GM23338 (cell line): Measurements from ENCODE around the gene CFL2. TPM values are rescaled to one million over a fixed set of nuclear protein-coding genes. Genes with fewer than 3 reads are reported as not detected.

ENCODE experiments used
- ATAC-seq: fragments of 200-7000 bp; cut with Tn5 transposase; 3 replicates; pipeline ENCODE4 v1.9.1; 2020
- DNase-seq: peaks from one replicate; pipeline ENCODE4 v3.0.0-alpha.2; 2015; ENCODE audit warnings: low spot score
- H2AFZ ChIP-seq: fragments of 200-600 bp; sonication (generic); 2 replicates; pipeline ENCODE4 v1.8.0; 2016; ENCODE audit warnings: antibody characterized with exemption, mild to moderate bottlenecking, moderate library complexity
- H3F3A ChIP-seq: fragments of 200-600 bp; sonication (generic); replicated peaks from 2 replicates; pipeline ENCODE4 v1.8.0; 2017; ENCODE audit warnings: antibody characterized with exemption, mixed run types, low read depth
- H3K27ac ChIP-seq: fragments of 200-600 bp; sonication (generic); 2 replicates; pipeline ENCODE4 v1.6.1; 2016; ENCODE audit warnings: low read depth
- H3K27me3 ChIP-seq: fragments of 200-600 bp; sonication (generic); 2 replicates; pipeline ENCODE4 v1.8.0; 2016; ENCODE audit warnings: mild to moderate bottlenecking, mixed run types, moderate library complexity; ENCODE audit not compliant: insufficient read depth
- H3K36me3 ChIP-seq: fragments of 200-600 bp; sonication (generic); 2 replicates; pipeline ENCODE4 v1.8.0; 2016; ENCODE audit warnings: mild to moderate bottlenecking; ENCODE audit not compliant: insufficient read depth
- H3K4me1 ChIP-seq: fragments of 200-600 bp; sonication (generic); 2 replicates; pipeline ENCODE4 v1.8.0; 2016; ENCODE audit warnings: mild to moderate bottlenecking, moderate library complexity; ENCODE audit not compliant: insufficient read depth
- H3K4me2 ChIP-seq: fragments of 200-600 bp; sonication (generic); 2 replicates; pipeline ENCODE4 v1.7.1; 2017; ENCODE audit warnings: mixed run types
- H3K4me3 ChIP-seq: fragments of 200-600 bp; sonication (generic); 2 replicates; pipeline ENCODE4 v1.6.1; 2016; ENCODE audit warnings: mixed run types
- H3K79me2 ChIP-seq: fragments of 200-600 bp; sonication (generic); replicated peaks from 2 replicates; pipeline ENCODE4 v1.8.0; 2017; ENCODE audit warnings: mild to moderate bottlenecking; ENCODE audit not compliant: insufficient read depth
- H3K9me2 ChIP-seq: fragments of 200-600 bp; sonication (generic); 2 replicates; pipeline ENCODE4 v1.8.0; 2017; ENCODE audit not compliant: insufficient read depth
- H4K20me1 ChIP-seq: fragments of 200-600 bp; sonication (generic); replicated peaks from 2 replicates; pipeline ENCODE4 v1.8.0; 2017; ENCODE audit warnings: mild to moderate bottlenecking; ENCODE audit not compliant: insufficient read depth
- H3K27ac Mint-ChIP-seq: 2 replicates; pipeline ENCODE4 v1.8.0; 2020; ENCODE audit warnings: inconsistent platforms, mild to moderate bottlenecking, moderate library complexity, mixed read lengths
- H3K27me3 Mint-ChIP-seq: 3 replicates; pipeline ENCODE4 v1.8.0; 2022; ENCODE audit warnings: low read depth, mild to moderate bottlenecking, moderate library complexity, mixed read lengths, inconsistent platforms; ENCODE audit not compliant: insufficient read depth, poor library complexity
- H3K36me3 Mint-ChIP-seq: 3 replicates; pipeline ENCODE4 v1.8.0; 2021; ENCODE audit warnings: low read depth, mild to moderate bottlenecking, inconsistent platforms, moderate library complexity, mixed read lengths
- H3K4me1 Mint-ChIP-seq: 3 replicates; pipeline ENCODE4 v1.8.0; 2020; ENCODE audit warnings: mild to moderate bottlenecking, inconsistent platforms, mixed read lengths
- H3K4me3 Mint-ChIP-seq: 3 replicates; pipeline ENCODE4 v1.8.0; 2021; ENCODE audit warnings: moderate library complexity, mild to moderate bottlenecking, inconsistent platforms, mixed read lengths
- H3K9me3 Mint-ChIP-seq: 3 replicates; pipeline ENCODE4 v1.8.0; 2020; ENCODE audit warnings: moderate library complexity, mild to moderate bottlenecking, inconsistent platforms, mixed read lengths
- CREB1 ChIP-seq: fragments of 250-450 bp; sonication (Bioruptor Pico); IDR thresholded peaks from 2 replicates; pipeline ENCODE4 v1.5.0; 2020; ENCODE audit warnings: low read depth, mild to moderate bottlenecking, moderate library complexity
- EZH2 ChIP-seq: fragments of 200-600 bp; sonication (generic); IDR thresholded peaks from one replicate; pipeline ENCODE4 v1.8.0; 2017; ENCODE audit warnings: antibody characterized with exemption, mild to moderate bottlenecking, low read depth; ENCODE audit not compliant: unreplicated experiment
- EZH2phosphoT487 ChIP-seq: fragments of 200-600 bp; sonication (generic); IDR thresholded peaks from one replicate; pipeline ENCODE4 v1.8.1; 2018; ENCODE audit warnings: antibody characterized with exemption; ENCODE audit not compliant: unreplicated experiment
- JUNB ChIP-seq: IDR thresholded peaks from one replicate; pipeline ENCODE4 v1.6.1; 2016; ENCODE audit warnings: antibody characterized with exemption; ENCODE audit not compliant: unreplicated experiment
- NANOG ChIP-seq: IDR thresholded peaks from 2 replicates; pipeline ENCODE4 v1.6.1; 2016; ENCODE audit warnings: antibody characterized with exemption, borderline replicate concordance
- POLR2AphosphoS5 ChIP-seq: IDR thresholded peaks from 2 replicates; pipeline ENCODE4 v1.6.1; 2016; ENCODE audit warnings: antibody characterized with exemption, low read depth
- STAT1 ChIP-seq: IDR thresholded peaks from one replicate; pipeline ENCODE4 v1.6.1; 2016; ENCODE audit warnings: antibody characterized with exemption; ENCODE audit not compliant: unreplicated experiment
- ZNF114 ChIP-seq: fragments of 250-450 bp; sonication (Bioruptor Pico); IDR thresholded peaks from 2 replicates; pipeline ENCODE4 v1.5.0; 2020; ENCODE audit warnings: mild to moderate bottlenecking, moderate library complexity
- ZNF331 ChIP-seq: fragments of 250-450 bp; sonication (Bioruptor Pico); IDR thresholded peaks from 2 replicates; pipeline ENCODE4 v1.5.0; 2020; ENCODE audit warnings: low read depth, mild to moderate bottlenecking, moderate library complexity
- polyA plus RNA-seq: library from polyadenylated mRNA; unstranded; fragments of >200 nt; fragmentation: Nextera tagmentation; extraction: Ambion mirVana; gene quantifications from 2 replicates; pipeline ENCODE4 v1.2.1, GENCODE V29; 2016
- total RNA-seq: library from RNA; depleted of rRNA; stranded (reverse); fragments of >200 nt; shearing (Covaris generic); gene quantifications from 2 replicates; pipeline ENCODE4 v1.2.3, GENCODE V29; 2014
- TF ChIP-seq, protein P1 (sequence below): fragments of 250-450 bp; sonication (Bioruptor Pico); IDR thresholded peaks from 2 replicates; pipeline ENCODE4 v1.5.0; 2020; ENCODE audit warnings: mild to moderate bottlenecking, moderate library complexity
- TF ChIP-seq, protein P2 (sequence below), 2 experiments: fragments of 200-600 bp in 1 of 2; sonication (generic) in 1 of 2; conservative IDR thresholded peaks; 2 replicates each; pipeline versions ENCODE4 v1.5.1 to v1.6.1; 2016 to 2017; ENCODE audit warnings: antibody characterized with exemption in 2 of 2, low read depth in 2 of 2, mild to moderate bottlenecking in 2 of 2, moderate library complexity in 1 of 2

Gene CFL2
- total and polyA plus RNA-seq, 2 experiments from 2014 or later = 10.9 to 14.8 TPM

DNA sequence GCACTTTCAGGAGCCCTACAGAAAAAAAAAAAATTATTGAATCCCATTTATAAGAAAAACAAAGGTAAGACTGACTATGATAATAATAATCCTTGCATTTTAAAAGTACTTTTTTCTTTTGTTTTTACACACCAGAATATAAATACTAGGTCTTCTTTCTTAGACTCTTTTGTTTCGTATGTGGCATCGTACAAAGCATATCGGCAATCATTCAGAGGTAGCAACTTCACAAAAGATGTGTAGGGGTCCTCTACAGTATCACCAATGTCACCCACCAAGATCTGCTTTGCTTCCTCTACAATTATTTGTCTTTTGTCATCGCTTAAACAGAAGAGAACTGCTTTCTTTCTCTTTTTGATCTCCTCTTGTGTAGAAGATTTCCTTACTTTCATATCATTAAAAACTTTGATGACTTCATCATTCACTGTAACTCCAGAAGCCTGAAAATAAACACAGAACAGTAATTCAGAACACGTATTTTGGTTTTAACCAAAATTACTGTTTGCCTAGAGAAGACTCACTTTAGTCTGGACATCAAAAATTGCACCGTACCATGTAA, 1.2 kb downstream of the CFL2 start (continued):
- TF ChIP-seq, protein P1, sequence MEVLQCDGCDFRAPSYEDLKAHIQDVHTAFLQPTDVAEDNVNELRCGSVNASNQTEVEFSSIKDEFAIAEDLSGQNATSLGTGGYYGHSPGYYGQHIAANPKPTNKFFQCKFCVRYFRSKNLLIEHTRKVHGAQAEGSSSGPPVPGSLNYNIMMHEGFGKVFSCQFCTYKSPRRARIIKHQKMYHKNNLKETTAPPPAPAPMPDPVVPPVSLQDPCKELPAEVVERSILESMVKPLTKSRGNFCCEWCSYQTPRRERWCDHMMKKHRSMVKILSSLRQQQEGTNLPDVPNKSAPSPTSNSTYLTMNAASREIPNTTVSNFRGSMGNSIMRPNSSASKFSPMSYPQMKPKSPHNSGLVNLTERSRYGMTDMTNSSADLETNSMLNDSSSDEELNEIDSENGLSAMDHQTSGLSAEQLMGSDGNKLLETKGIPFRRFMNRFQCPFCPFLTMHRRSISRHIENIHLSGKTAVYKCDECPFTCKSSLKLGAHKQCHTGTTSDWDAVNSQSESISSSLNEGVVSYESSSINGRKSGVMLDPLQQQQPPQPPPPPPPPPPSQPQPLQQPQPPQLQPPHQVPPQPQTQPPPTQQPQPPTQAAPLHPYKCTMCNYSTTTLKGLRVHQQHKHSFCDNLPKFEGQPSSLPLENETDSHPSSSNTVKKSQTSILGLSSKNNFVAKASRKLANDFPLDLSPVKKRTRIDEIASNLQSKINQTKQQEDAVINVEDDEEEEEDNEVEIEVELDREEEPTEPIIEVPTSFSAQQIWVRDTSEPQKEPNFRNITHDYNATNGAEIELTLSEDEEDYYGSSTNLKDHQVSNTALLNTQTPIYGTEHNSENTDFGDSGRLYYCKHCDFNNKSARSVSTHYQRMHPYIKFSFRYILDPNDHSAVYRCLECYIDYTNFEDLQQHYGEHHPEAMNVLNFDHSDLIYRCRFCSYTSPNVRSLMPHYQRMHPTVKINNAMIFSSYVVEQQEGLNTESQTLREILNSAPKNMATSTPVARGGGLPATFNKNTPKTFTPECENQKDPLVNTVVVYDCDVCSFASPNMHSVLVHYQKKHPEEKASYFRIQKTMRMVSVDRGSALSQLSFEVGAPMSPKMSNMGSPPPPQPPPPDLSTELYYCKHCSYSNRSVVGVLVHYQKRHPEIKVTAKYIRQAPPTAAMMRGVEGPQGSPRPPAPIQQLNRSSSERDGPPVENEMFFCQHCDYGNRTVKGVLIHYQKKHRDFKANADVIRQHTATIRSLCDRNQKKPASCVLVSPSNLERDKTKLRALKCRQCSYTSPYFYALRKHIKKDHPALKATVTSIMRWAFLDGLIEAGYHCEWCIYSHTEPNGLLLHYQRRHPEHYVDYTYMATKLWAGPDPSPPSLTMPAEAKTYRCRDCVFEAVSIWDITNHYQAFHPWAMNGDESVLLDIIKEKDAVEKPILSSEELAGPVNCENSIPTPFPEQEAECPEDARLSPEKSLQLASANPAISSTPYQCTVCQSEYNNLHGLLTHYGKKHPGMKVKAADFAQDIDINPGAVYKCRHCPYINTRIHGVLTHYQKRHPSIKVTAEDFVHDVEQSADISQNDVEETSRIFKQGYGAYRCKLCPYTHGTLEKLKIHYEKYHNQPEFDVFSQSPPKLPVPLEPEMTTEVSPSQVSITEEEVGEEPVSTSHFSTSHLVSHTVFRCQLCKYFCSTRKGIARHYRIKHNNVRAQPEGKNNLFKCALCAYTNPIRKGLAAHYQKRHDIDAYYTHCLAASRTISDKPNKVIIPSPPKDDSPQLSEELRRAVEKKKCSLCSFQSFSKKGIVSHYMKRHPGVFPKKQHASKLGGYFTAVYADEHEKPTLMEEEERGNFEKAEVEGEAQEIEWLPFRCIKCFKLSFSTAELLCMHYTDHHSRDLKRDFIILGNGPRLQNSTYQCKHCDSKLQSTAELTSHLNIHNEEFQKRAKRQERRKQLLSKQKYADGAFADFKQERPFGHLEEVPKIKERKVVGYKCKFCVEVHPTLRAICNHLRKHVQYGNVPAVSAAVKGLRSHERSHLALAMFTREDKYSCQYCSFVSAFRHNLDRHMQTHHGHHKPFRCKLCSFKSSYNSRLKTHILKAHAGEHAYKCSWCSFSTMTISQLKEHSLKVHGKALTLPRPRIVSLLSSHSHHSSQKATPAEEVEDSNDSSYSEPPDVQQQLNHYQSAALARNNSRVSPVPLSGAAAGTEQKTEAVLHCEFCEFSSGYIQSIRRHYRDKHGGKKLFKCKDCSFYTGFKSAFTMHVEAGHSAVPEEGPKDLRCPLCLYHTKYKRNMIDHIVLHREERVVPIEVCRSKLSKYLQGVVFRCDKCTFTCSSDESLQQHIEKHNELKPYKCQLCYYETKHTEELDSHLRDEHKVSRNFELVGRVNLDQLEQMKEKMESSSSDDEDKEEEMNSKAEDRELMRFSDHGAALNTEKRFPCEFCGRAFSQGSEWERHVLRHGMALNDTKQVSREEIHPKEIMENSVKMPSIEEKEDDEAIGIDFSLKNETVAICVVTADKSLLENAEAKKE (CRISPR knock-in tag) = no peak
- TF ChIP-seq STAT1 (no peak), ZNF114 (CRISPR knock-in tag) (no peak), POLR2AphosphoS5 (no peak), JUNB (no peak), CREB1 (CRISPR knock-in tag) (no peak)

DNA sequence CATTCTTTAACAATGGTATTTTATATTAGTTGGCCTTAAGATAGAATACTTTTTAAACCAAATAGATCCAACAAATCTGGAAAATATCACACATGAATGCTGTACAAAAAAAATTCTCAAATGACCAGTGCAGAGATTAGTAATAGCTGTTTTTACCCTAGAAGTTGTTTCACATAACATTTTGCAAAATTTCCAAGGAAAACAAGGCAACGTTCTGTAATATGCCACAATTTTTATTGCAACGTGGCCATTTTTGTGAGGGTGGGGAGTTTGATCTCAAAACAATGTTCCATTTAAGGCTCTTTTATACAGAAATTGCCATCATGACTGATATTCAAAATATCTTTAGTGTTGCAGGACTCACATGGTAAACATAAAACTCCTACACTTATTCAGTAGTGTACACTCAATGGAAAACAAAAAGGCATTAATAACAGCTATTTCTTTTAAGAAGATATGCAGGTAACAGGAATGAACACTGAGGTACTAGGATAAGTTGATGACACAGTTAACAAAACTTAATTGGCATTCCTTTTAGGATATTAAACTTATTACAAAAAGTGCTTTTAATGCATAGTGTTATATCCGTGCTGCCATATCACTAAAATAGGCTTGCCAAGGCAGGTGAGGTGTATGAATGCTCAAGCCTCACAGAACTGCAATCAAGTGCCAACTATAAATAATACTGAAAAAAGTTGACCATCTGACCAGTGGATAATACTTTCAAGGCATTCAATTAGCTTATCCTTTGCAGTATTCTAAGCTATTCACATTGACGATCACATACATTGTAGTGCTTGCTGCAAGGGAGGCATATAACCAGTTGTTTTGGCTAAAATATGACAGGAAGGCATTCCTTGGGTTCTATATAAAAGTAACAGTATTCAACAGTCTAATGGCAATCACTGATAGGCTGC, 2.3 kb downstream of the CFL2 start:
- no peak overlapping the region for H3K4me3 ChIP-seq
- H3K36me3 ChIP-seq = 0 out of 2 replicates have a peak, but pooled peaks cover 5% of the 10 kb centered on the region
- Mint-ChIP-seq H3K4me3 (no peak overlapping the region), H3K9me3 (no peaks in the 10 kb centered on the region), H3K4me1 (peaks cover 8% of the 10 kb centered on the region; the same call in 2 of the 3 replicates), H3K36me3 (peaks cover 12% of the 10 kb centered on the region), H3K27ac (no peak overlapping the region), H3K27me3 (peaks cover 4% of the 10 kb centered on the region)
- peaks cover 12% of the 10 kb centered on the region for H3K27me3 ChIP-seq
- DNase-seq = no peak
- H3K4me1 ChIP-seq = peaks cover 10% of the 10 kb centered on the region; the same call in 1 of the 2 replicates
- no peak overlapping the region for H3K27ac ChIP-seq
- no peaks in the 10 kb centered on the region for H3F3A ChIP-seq
- no peak for ATAC-seq
- peaks cover 13% of the 10 kb centered on the region; the same call in 1 of the 2 replicates for H3K79me2 ChIP-seq
- H3K9me2 ChIP-seq = no peaks in the 10 kb centered on the region
- no peak overlapping the region for H3K4me2 ChIP-seq
- 0 out of 2 replicates have a peak, but pooled peaks cover 3% of the 10 kb centered on the region for H4K20me1 ChIP-seq
- no peak overlapping the region for H2AFZ ChIP-seq
- no peak for TF ChIP-seq ZNF331 (CRISPR knock-in tag)
- TF ChIP-seq EZH2 = no peak
- TF ChIP-seq POLR2AphosphoS5 = no peak
- no peak for TF ChIP-seq EZH2phosphoT487
- TF ChIP-seq, protein P2, sequence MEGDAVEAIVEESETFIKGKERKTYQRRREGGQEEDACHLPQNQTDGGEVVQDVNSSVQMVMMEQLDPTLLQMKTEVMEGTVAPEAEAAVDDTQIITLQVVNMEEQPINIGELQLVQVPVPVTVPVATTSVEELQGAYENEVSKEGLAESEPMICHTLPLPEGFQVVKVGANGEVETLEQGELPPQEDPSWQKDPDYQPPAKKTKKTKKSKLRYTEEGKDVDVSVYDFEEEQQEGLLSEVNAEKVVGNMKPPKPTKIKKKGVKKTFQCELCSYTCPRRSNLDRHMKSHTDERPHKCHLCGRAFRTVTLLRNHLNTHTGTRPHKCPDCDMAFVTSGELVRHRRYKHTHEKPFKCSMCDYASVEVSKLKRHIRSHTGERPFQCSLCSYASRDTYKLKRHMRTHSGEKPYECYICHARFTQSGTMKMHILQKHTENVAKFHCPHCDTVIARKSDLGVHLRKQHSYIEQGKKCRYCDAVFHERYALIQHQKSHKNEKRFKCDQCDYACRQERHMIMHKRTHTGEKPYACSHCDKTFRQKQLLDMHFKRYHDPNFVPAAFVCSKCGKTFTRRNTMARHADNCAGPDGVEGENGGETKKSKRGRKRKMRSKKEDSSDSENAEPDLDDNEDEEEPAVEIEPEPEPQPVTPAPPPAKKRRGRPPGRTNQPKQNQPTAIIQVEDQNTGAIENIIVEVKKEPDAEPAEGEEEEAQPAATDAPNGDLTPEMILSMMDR (conservative IDR thresholded peaks at IDR 0.05; ENCODE audit: low read depth in 2 of 2) = no peak
- no peak for TF ChIP-seq NANOG
- TF ChIP-seq STAT1 = no peak
- no peak for TF ChIP-seq CREB1 (CRISPR knock-in tag)
- TF ChIP-seq ZNF114 (CRISPR knock-in tag) = no peak
- TF ChIP-seq JUNB = no peak
